Astrocyte (in vitro differentiated cells and primary cell): ENCODE results near the gene ZNF630. TPM values are rescaled to one million over a fixed set of nuclear protein-coding genes. Genes with fewer than 3 reads are reported as not detected.
"Not testable (repeated sequence)": the region's sequence is repeated elsewhere in the genome, so short reads cannot be mapped to it uniquely, and the experiment has no call there.

Experiments used
- DNase-seq: peaks from one replicate; pipeline ENCODE4 v3.0.0-alpha.2; 2010; ENCODE audit warnings: low read depth
- FAIRE-seq: peaks from 2 replicates; lab custom pipeline; 2011; peaks lifted over from hg19 to GRCh38; lab: Jason Lieb, UNC
- H2AFZ ChIP-seq: 2 replicates; pipeline ENCODE4 v1.6.0; 2012; ENCODE audit warnings: low read depth, low read length, inconsistent platforms
- H3K27ac ChIP-seq: 2 replicates; pipeline ENCODE4 v1.5.1; 2011; ENCODE audit warnings: low read depth, low read length, inconsistent platforms
- H3K27me3 ChIP-seq: 2 replicates; pipeline ENCODE4 v1.6.0; 2011; ENCODE audit warnings: low read length, inconsistent platforms; ENCODE audit not compliant: insufficient read depth
- H3K36me3 ChIP-seq: 2 replicates; pipeline ENCODE4 v1.5.1; 2011; ENCODE audit warnings: low read length, inconsistent platforms; ENCODE audit not compliant: insufficient read depth
- H3K4me1 ChIP-seq: 2 replicates; pipeline ENCODE4 v1.5.1; 2011; ENCODE audit warnings: low read length, inconsistent platforms; ENCODE audit not compliant: insufficient read depth
- H3K4me2 ChIP-seq: 2 replicates; pipeline ENCODE4 v1.6.0; 2012; ENCODE audit warnings: low read length, inconsistent platforms
- H3K4me3 ChIP-seq: 2 replicates; pipeline ENCODE4 v1.5.1; 2011; ENCODE audit warnings: low read depth, mild to moderate bottlenecking, low read length, inconsistent platforms; ENCODE audit not compliant: insufficient read depth
- H3K79me2 ChIP-seq: 2 replicates; pipeline ENCODE4 v1.6.0; 2012; ENCODE audit warnings: mild to moderate bottlenecking, low read length, inconsistent platforms; ENCODE audit not compliant: insufficient read depth
- H3K9ac ChIP-seq: 2 replicates; pipeline ENCODE4 v1.6.0; 2012; ENCODE audit warnings: mild to moderate bottlenecking, low read length, inconsistent platforms
- H3K9me3 ChIP-seq: 2 replicates; pipeline ENCODE4 v1.5.1; 2012; ENCODE audit warnings: low read depth, mild to moderate bottlenecking, low read length, inconsistent platforms; ENCODE audit not compliant: insufficient read depth
- H4K20me1 ChIP-seq: 2 replicates; pipeline ENCODE4 v1.6.0; 2012; ENCODE audit warnings: low read length, inconsistent platforms; ENCODE audit not compliant: insufficient read depth
- H3K27ac Mint-ChIP-seq: one replicate; pipeline ENCODE4 v1.8.0; 2021; ENCODE audit warnings: mild to moderate bottlenecking, mixed read lengths; ENCODE audit not compliant: unreplicated experiment
- H3K27me3 Mint-ChIP-seq: one replicate; pipeline ENCODE4 v1.8.0; 2021; ENCODE audit warnings: low read depth, mixed read lengths; ENCODE audit not compliant: unreplicated experiment
- H3K36me3 Mint-ChIP-seq: one replicate; pipeline ENCODE4 v1.8.0; 2021; ENCODE audit warnings: low read depth, mixed read lengths; ENCODE audit not compliant: unreplicated experiment
- H3K4me1 Mint-ChIP-seq: one replicate; pipeline ENCODE4 v1.8.0; 2021; ENCODE audit warnings: low read depth, mixed read lengths; ENCODE audit not compliant: unreplicated experiment
- H3K4me3 Mint-ChIP-seq: one replicate; pipeline ENCODE4 v1.8.0; 2021; ENCODE audit warnings: mild to moderate bottlenecking, moderate library complexity, mixed read lengths; ENCODE audit not compliant: unreplicated experiment
- H3K9me3 Mint-ChIP-seq: one replicate; pipeline ENCODE4 v1.8.0; 2021; ENCODE audit warnings: mild to moderate bottlenecking, mixed read lengths; ENCODE audit not compliant: unreplicated experiment
- CTCF ChIP-seq: IDR thresholded peaks from 2 replicates; pipeline ENCODE4 v1.5.1; 2011; ENCODE audit warnings: low read depth, mild to moderate bottlenecking, inconsistent platforms, low read length, moderate library complexity; ENCODE audit not compliant: insufficient read depth
- EZH2 ChIP-seq: IDR thresholded peaks from 2 replicates; pipeline ENCODE4 v1.6.1; 2012; ENCODE audit warnings: mild to moderate bottlenecking, low read length, inconsistent platforms; ENCODE audit not compliant: insufficient read depth
- total RNA-seq: library from RNA; stranded (reverse); gene quantifications from 2 replicates; pipeline ENCODE4 v1.2.1, GENCODE V29; 2021

Gene ZNF630
- total RNA-seq, 1 donor from 2014 or later, result 1.3 TPM

- Mint-ChIP-seq H3K9me3 (no peaks in the 10 kb centered on the region), H3K27me3 (no peaks in the 10 kb centered on the region), H3K4me1 (peaks cover 3% of the 10 kb centered on the region), H3K27ac (no peak overlapping the region), H3K36me3 (no peaks in the 10 kb centered on the region), H3K4me3 (no peak overlapping the region)
- DNase-seq, result no peak
- FAIRE-seq, result no peak
- H3K27me3 ChIP-seq, result no peaks in the 10 kb centered on the region
- H3K4me3 ChIP-seq, result no peak overlapping the region
- no peaks in the 10 kb centered on the region for H3K79me2 ChIP-seq
- no peaks in the 10 kb centered on the region for H3K9me3 ChIP-seq
- no peak overlapping the region for H3K4me2 ChIP-seq
- H3K9ac ChIP-seq, result no peak overlapping the region
- no peaks in the 10 kb centered on the region for H3K4me1 ChIP-seq
- H3K27ac ChIP-seq, result no peak overlapping the region
- H3K36me3 ChIP-seq, result no peaks in the 10 kb centered on the region
- TF ChIP-seq CTCF, result no peak
- no peak overlapping the region for H2AFZ ChIP-seq
- H4K20me1 ChIP-seq, result no peaks in the 10 kb centered on the region
Observed at GRCh38 chrX:48030237-48030636, 41.2 kb downstream of the ZNF630 start.

- Mint-ChIP-seq H3K4me3 (no peak overlapping the region), H3K27ac (no peak overlapping the region), H3K36me3 (no peaks in the 10 kb centered on the region), H3K9me3 (no peaks in the 10 kb centered on the region), H3K4me1 (peaks cover 3% of the 10 kb centered on the region), H3K27me3 (no peaks in the 10 kb centered on the region)
- Histone ChIP-seq H3K36me3 (no peaks in the 10 kb centered on the region), H3K9ac (no peak overlapping the region), H3K27ac (no peak overlapping the region), H2AFZ (no peak overlapping the region), H3K4me2 (no peak overlapping the region), H3K27me3 (no peaks in the 10 kb centered on the region), H3K4me1 (no peaks in the 10 kb centered on the region), H4K20me1 (no peaks in the 10 kb centered on the region), H3K4me3 (no peak overlapping the region), H3K79me2 (no peaks in the 10 kb centered on the region), H3K9me3 (no peaks in the 10 kb centered on the region)
- no peak for FAIRE-seq
- DNase-seq, result no peak
- TF ChIP-seq EZH2 (no peak), CTCF (no peak)
Observed at GRCh38 chrX:48028091-48028490, 43.3 kb downstream of the ZNF630 start.

- H3K36me3 Mint-ChIP-seq, H3K79me2 ChIP-seq, H3K27me3 ChIP-seq, H4K20me1 ChIP-seq, H3K27ac Mint-ChIP-seq, H3K9ac ChIP-seq, H2AFZ ChIP-seq, H3K27me3 Mint-ChIP-seq, DNase-seq, H3K4me3 ChIP-seq, H3K4me1 ChIP-seq, H3K4me1 Mint-ChIP-seq, H3K4me2 ChIP-seq, H3K9me3 Mint-ChIP-seq, H3K9me3 ChIP-seq, H3K4me3 Mint-ChIP-seq, H3K36me3 ChIP-seq, H3K27ac ChIP-seq: not testable (repeated sequence)
- FAIRE-seq, result peak; percentile 71
Observed at GRCh38 chrX:48027545-48027944, 43.9 kb downstream of the ZNF630 start.
